ENCODE measurements around the gene MED8. TPM values are rescaled to one million over a fixed set of nuclear protein-coding genes. Genes with fewer than 3 reads are reported as not detected.

Gene MED8
- total RNA-seq, 1 experiment from 2014 or later = 36.0 TPM

DNA sequence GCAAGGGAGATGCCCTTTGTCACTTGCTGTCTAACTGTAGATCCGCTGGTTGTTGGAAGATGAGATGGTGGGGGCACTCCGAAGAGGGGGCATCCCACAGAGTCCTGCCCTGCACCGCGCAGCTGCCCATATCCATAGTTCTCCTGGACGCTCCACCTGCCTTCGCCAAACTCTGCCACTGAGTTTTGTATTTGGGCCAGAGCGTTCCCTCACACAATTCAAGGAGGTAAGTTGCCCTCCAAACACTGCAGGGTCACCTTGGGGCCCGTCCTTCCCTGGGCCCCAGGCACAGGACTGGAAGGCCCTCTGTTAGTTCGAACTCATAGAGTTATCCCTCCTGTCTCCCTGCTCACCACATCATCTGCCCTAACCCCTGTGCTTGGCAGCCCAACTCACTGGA is 42.1 kb upstream of the MED8 start:
- ChIA-PET CTCF (no interaction called here), POLR2A (no interaction called here), RAD21 (ENCODE audit: low non-redundant PET in 1 of 2, low total read pairs in 2 of 2, uncharacterized antibody in 2 of 2, unreplicated experiment in 2 of 2) (no interaction called here)
- DNase-seq (ENCODE audit: low read depth, low spot score) = no peak
- intact Hi-C loops (cut with micrococcal nuclease) = no loop called here
- H4K20me1 ChIP-seq (ENCODE audit: insufficient read depth) = no peaks in the 10 kb centered on the region
- no peaks in the 10 kb centered on the region for H3K9me3 ChIP-seq (ENCODE audit: control insufficient read depth in 1 of 2, insufficient read depth in 1 of 2, low read depth in 1 of 2, low read length in 2 of 2)
- H3K27ac ChIP-seq (ENCODE audit: low read depth, low read length) = no peak overlapping the region
- peaks cover 19 to 28% of the 10 kb centered on the region in 2 experiments; a peak in 3 of 4 replicates for H3K36me3 ChIP-seq (ENCODE audit: control insufficient read depth in 1 of 2, insufficient read depth in 2 of 2, low read length in 2 of 2)
- H3K4me1 ChIP-seq (ENCODE audit: control insufficient read depth in 1 of 2, insufficient read depth in 2 of 2, low read length in 2 of 2) = peaks cover 0 to 4% of the 10 kb centered on the region in 2 experiments; a peak in 2 of 4 replicates
- no peak overlapping the region for H3K9ac ChIP-seq (ENCODE audit: low read length)
- no peak for ATAC-seq
- H3K4me2 ChIP-seq (ENCODE audit: low read length) = no peak overlapping the region
- BruUV-seq (replicated peaks) = no TSS peak
- no peaks in the 10 kb centered on the region for H3K27me3 ChIP-seq (ENCODE audit: insufficient read depth, low read length)
- no peak overlapping the region for H2AFZ ChIP-seq (ENCODE audit: low read depth, low read length, poor library complexity, severe bottlenecking)
- H3K9me2 ChIP-seq (ENCODE audit: insufficient read depth) = no peaks in the 10 kb centered on the region
- no peaks in the 10 kb centered on the region for H3K79me2 ChIP-seq (ENCODE audit: insufficient read depth, low read length)
- TF ChIP-seq CBX3 (IDR thresholded peaks at IDR 0.05; ENCODE audit: low read depth) (no peak), ZNF274 (IDR thresholded peaks at IDR 0.05; ENCODE audit: low read depth, low read length) (no peak)
- TF ChIP-seq, protein P1, sequence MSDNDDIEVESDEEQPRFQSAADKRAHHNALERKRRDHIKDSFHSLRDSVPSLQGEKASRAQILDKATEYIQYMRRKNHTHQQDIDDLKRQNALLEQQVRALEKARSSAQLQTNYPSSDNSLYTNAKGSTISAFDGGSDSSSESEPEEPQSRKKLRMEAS (IDR thresholded peaks at IDR 0.05) = no peak
- no peak overlapping the region for H3K4me3 ChIP-seq (replicated peaks in 1 of 2; ENCODE audit: low read depth in 1 of 2, low read length in 2 of 2)

DNA sequence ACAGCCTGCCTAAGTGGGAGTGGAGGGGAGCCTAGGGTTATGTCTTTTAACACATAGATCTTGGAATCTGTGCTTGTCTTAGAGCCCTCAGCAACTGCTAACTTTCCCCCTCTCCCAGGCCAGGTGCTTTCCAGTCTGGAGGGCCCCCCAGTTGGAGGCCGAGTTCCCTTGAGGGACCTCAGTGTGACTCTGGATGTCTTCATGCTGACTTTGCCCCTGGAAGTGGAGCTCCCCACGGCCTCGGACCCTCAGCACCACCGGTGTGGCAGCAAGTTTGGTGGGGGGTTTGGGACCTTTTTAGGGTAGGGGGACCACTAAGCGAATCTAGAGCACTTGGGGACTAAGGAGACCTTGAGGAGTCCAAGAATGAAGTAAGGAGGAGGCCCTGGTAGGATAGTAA is 41.2 kb upstream of the MED8 start:
- Histone ChIP-seq H3K9me3 (ENCODE audit: control insufficient read depth in 1 of 2, insufficient read depth in 1 of 2, low read depth in 1 of 2, low read length in 2 of 2) (no peaks in the 10 kb centered on the region), H3K4me3 (replicated peaks in 1 of 2; ENCODE audit: low read depth in 1 of 2, low read length in 2 of 2) (no peak overlapping the region), H3K9ac (ENCODE audit: low read length) (no peak overlapping the region), H4K20me1 (ENCODE audit: insufficient read depth) (no peaks in the 10 kb centered on the region), H2AFZ (ENCODE audit: low read depth, low read length, poor library complexity, severe bottlenecking) (no peak overlapping the region), H3K9me2 (ENCODE audit: insufficient read depth) (no peaks in the 10 kb centered on the region), H3K4me1 (ENCODE audit: control insufficient read depth in 1 of 2, insufficient read depth in 2 of 2, low read length in 2 of 2) (peaks cover 0 to 11% of the 10 kb centered on the region in 2 experiments; a peak in 2 of 4 replicates), H3K27me3 (ENCODE audit: insufficient read depth, low read length) (no peaks in the 10 kb centered on the region), H3K27ac (ENCODE audit: low read depth, low read length) (no peak overlapping the region), H3K4me2 (ENCODE audit: low read length) (no peak overlapping the region), H3K36me3 (ENCODE audit: control insufficient read depth in 1 of 2, insufficient read depth in 2 of 2, low read length in 2 of 2) (peaks cover 19 to 36% of the 10 kb centered on the region in 2 experiments; a peak in 3 of 4 replicates), H3K79me2 (ENCODE audit: insufficient read depth, low read length) (no peaks in the 10 kb centered on the region)
- ATAC-seq (no peak), DNase-seq (ENCODE audit: low read depth, low spot score) (no peak)
- intact Hi-C loops (cut with micrococcal nuclease) = no loop called here
- BruUV-seq (replicated peaks) = no TSS peak
- ChIA-PET POLR2A (no interaction called here), RAD21 (ENCODE audit: low non-redundant PET in 1 of 2, low total read pairs in 2 of 2, uncharacterized antibody in 2 of 2, unreplicated experiment in 2 of 2) (no interaction called here), CTCF (no interaction called here)
- TF ChIP-seq TCF7L2 (IDR thresholded peaks at IDR 0.05; ENCODE audit: borderline replicate concordance, extremely low read depth, insufficient read depth, insufficient read length) (no peak), ZNF274 (IDR thresholded peaks at IDR 0.05; ENCODE audit: low read depth, low read length) (no peak), CEBPB (IDR thresholded peaks at IDR 0.05; ENCODE audit: low read depth) (no peak), YY1 (IDR thresholded peaks at IDR 0.05; ENCODE audit: extremely low read depth, insufficient replicate concordance, low read depth, low read length) (no peak)

Measured in HCT116 (cell line).